Natural killer cell (primary cell): ENCODE data around the gene CENPC. TPM values are rescaled to one million over a fixed set of nuclear protein-coding genes. Genes with fewer than 3 reads are reported as not detected.
A peak's percentile ranks its signal among the peaks of the same experiment; 100 is the strongest.

Experiments
- ATAC-seq, 3 donors: fragments of 150-1000 bp in 2 of 3; fragments of 200-7000 bp in 1 of 3; cut with Tn5 transposase; 1 replicate in 1 of 3; 2 replicates in 2 of 3; pipeline ENCODE4 v1.10.0; 2021; ENCODE audit warnings: mild to moderate bottlenecking in 2 of 3, moderate library complexity in 2 of 3
- DNase-seq, 2 donors: peaks; one replicate each; pipeline versions ENCODE4 v3.0.0 to v3.0.0-alpha.2; 2013 to 2021; ENCODE audit warnings: mixed read lengths in 1 of 2
- H3K27ac ChIP-seq: one replicate; pipeline ENCODE4 v1.5.1; 2013; ENCODE audit warnings: mild to moderate bottlenecking, low read length
- H3K27me3 ChIP-seq: one replicate; pipeline ENCODE4 v1.6.1; 2013; ENCODE audit warnings: low read length; ENCODE audit not compliant: control insufficient read depth, insufficient read depth
- H3K36me3 ChIP-seq: one replicate; pipeline ENCODE4 v1.6.1; 2013; ENCODE audit warnings: low read length; ENCODE audit not compliant: control insufficient read depth, insufficient read depth
- H3K4me1 ChIP-seq: one replicate; pipeline ENCODE4 v1.6.1; 2013; ENCODE audit warnings: low read length; ENCODE audit not compliant: control insufficient read depth, insufficient read depth
- H3K4me3 ChIP-seq: one replicate; pipeline ENCODE4 v1.5.1; 2013; ENCODE audit warnings: low read length
- H3K9me3 ChIP-seq: one replicate; pipeline ENCODE4 v1.6.1; 2013; ENCODE audit warnings: low read length; ENCODE audit not compliant: control insufficient read depth, insufficient read depth
- H3K27ac Mint-ChIP-seq, 2 donors: one replicate each; pipeline ENCODE4 v1.8.0; 2022; ENCODE audit warnings: mild to moderate bottlenecking in 2 of 2, mixed read lengths in 2 of 2, moderate library complexity in 1 of 2
- H3K27me3 Mint-ChIP-seq, 2 donors: one replicate each; pipeline ENCODE4 v1.8.0; 2022; ENCODE audit warnings: low read depth in 2 of 2, mixed read lengths in 2 of 2
- H3K36me3 Mint-ChIP-seq: one replicate; pipeline ENCODE4 v1.8.0; 2022; ENCODE audit warnings: mixed read lengths
- H3K4me1 Mint-ChIP-seq, 2 donors: one replicate each; pipeline ENCODE4 v1.8.0; 2022; ENCODE audit warnings: mixed read lengths in 2 of 2
- H3K4me3 Mint-ChIP-seq: one replicate; pipeline ENCODE4 v1.8.0; 2022; ENCODE audit warnings: mild to moderate bottlenecking, moderate library complexity, mixed read lengths
- H3K9me3 Mint-ChIP-seq, 2 donors: one replicate each; pipeline ENCODE4 v1.8.0; 2022; ENCODE audit warnings: mixed read lengths in 2 of 2
- WGBS: methylation state at CpG from one replicate; pipeline ENCODE4 v1.1.7; 2013; ENCODE audit warnings: missing lambda C conversion rate; ENCODE audit not compliant: insufficient coverage; 5-methylcytosine and 5-hydroxymethylcytosine counted together
- intact Hi-C: fragments of 100-400 bp; cut with micrococcal nuclease; formaldehyde crosslinking; loops from one replicate; pipeline ENCODE4 v1.14.2; 2022
- total RNA-seq, 4 donors: library from RNA; stranded (reverse); fragments of 120-200 nt in 1 of 4; gene quantifications; one replicate each; pipeline versions ENCODE4 v1.2.3 to v1.2.4, GENCODE V29; 2013 to 2022
- TF ChIP-seq, protein P1 (sequence below): fragments of 200-600 bp; IDR thresholded peaks from one replicate; pipeline ENCODE4 v1.8.0; 2022; ENCODE audit warnings: antibody characterized with exemption

Gene CENPC
- total RNA-seq, 3 donors from 2014 or later (not counting 1 experiment from before 2014, with no cell fraction given): 78.6 to 93.6 (median 91.1) TPM

DNA sequence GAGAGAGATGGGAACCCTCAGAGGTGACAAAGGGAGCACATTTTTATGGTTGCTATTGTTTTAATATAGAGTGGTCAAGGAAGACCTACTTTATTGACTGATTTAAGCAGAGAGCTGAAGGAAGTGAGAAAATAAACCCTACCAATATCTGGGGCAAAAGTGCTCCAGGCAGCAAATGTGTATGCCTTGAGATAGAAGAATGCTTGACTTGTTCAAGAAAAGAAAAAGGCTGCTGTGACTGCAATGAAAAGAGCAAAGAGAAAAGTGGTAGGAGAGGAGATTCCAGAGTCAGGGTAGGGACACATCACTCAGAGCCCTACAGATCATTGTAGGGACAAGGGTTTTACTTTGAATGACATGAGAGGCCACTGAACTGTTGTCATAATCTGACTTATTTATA, 39.2 kb upstream of the CENPC start:
- TF ChIP-seq, protein P1, sequence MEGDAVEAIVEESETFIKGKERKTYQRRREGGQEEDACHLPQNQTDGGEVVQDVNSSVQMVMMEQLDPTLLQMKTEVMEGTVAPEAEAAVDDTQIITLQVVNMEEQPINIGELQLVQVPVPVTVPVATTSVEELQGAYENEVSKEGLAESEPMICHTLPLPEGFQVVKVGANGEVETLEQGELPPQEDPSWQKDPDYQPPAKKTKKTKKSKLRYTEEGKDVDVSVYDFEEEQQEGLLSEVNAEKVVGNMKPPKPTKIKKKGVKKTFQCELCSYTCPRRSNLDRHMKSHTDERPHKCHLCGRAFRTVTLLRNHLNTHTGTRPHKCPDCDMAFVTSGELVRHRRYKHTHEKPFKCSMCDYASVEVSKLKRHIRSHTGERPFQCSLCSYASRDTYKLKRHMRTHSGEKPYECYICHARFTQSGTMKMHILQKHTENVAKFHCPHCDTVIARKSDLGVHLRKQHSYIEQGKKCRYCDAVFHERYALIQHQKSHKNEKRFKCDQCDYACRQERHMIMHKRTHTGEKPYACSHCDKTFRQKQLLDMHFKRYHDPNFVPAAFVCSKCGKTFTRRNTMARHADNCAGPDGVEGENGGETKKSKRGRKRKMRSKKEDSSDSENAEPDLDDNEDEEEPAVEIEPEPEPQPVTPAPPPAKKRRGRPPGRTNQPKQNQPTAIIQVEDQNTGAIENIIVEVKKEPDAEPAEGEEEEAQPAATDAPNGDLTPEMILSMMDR: no peak
- no peaks in the 10 kb centered on the region for H3K9me3 Mint-ChIP-seq
- Histone ChIP-seq H3K4me1 (peaks cover 4% of the 10 kb centered on the region), H3K27ac (no peak overlapping the region), H3K27me3 (no peaks in the 10 kb centered on the region), H3K9me3 (no peaks in the 10 kb centered on the region), H3K36me3 (peaks cover 24% of the 10 kb centered on the region), H3K4me3 (no peak overlapping the region)
- H3K4me3 Mint-ChIP-seq: no peak overlapping the region
- H3K36me3 Mint-ChIP-seq: no peaks in the 10 kb centered on the region
- intact Hi-C loops: no loop called here
- no peaks in the 10 kb centered on the region for H3K27me3 Mint-ChIP-seq
- ATAC-seq (no peak), DNase-seq (no peak)
- H3K27ac Mint-ChIP-seq: no peak overlapping the region
- H3K4me1 Mint-ChIP-seq: peaks cover 17% of the 10 kb centered on the region in 2 donors

DNA sequence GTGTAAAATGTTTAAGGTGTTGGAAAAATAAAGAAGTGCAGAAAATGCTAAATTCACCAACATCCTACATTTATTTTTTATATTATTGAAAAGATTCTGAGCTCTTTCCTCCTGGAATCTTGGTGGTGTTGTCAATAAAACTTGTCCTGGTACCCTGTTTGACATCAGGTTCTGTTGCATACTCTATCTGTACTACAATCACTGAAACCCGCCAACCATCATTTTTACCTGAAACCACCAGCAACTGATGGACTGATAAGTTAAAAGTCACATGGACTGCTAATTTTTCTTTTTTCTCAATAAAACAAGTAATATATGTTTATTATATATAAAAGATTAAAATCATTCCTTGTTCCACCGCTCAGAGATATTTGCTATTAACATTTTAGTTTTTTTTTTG, 36.6 kb upstream of the CENPC start:
- H3K27ac Mint-ChIP-seq: peak overlapping the region; percentile 4 to 72
- intact Hi-C loops: no loop called here
- TF ChIP-seq, protein P1: no peak
- Histone ChIP-seq H3K36me3 (peaks cover 21% of the 10 kb centered on the region), H3K9me3 (no peaks in the 10 kb centered on the region), H3K27ac (peak overlapping the region; percentile 45), H3K27me3 (no peaks in the 10 kb centered on the region), H3K4me3 (no peak overlapping the region), H3K4me1 (peaks cover 4% of the 10 kb centered on the region)
- H3K9me3 Mint-ChIP-seq: no peaks in the 10 kb centered on the region
- H3K4me3 Mint-ChIP-seq: peak overlapping the region; percentile 10
- peaks cover 17% of the 10 kb centered on the region in 2 donors for H3K4me1 Mint-ChIP-seq
- ATAC-seq (no peak), DNase-seq (peak in 1 of 2 donors; percentile 32)
- H3K27me3 Mint-ChIP-seq: no peaks in the 10 kb centered on the region
- no CpG with 5 or more reads among the region's 2 CpGs for WGBS
- H3K36me3 Mint-ChIP-seq: no peaks in the 10 kb centered on the region

DNA sequence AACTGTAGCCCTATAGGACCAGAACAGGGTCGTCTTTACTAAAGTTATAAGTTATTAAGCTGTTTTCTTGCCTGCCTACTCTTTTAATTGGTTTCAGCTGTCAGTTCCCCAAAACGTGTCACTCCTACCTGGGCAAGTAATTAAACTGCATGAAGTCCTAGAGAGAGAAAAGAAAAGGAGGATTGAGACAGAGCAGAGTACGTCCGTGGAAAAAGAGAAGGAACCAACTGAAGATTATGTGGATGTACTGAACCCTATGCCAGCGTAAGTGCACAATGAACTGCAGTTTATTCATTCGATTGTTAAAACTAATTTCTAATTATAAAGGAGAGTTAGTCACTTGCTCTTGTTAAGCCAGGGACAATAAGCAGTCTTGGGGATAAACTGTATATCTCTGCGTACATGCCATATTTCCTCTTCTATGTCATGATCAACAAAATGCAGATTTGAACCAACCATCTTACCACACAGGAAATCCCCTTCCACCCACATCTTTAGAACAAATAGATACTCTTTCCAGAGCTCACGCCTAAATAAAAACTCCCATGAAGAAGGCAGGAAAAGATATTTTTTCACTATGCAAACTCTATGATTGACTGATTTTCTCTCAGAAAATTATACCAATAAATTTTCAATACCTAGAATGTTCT, 36.0 kb upstream of the CENPC start:
- no peak overlapping the region for H3K4me3 ChIP-seq

More for the DNA sequence above, 36.0 kb upstream of the CENPC start:
- Mint-ChIP-seq H3K4me3 (peak overlapping the region; percentile 10), H3K36me3 (no peaks in the 10 kb centered on the region), H3K4me1 (peaks cover 20% of the 10 kb centered on the region in 2 donors), H3K27ac (peak overlapping the region; percentile 4 to 72), H3K27me3 (no peaks in the 10 kb centered on the region), H3K9me3 (no peaks in the 10 kb centered on the region)
- Histone ChIP-seq H3K36me3 (peaks cover 18% of the 10 kb centered on the region), H3K4me1 (peaks cover 7% of the 10 kb centered on the region), H3K27me3 (no peaks in the 10 kb centered on the region), H3K27ac (peak overlapping the region; percentile 45), H3K9me3 (no peaks in the 10 kb centered on the region)
- WGBS: 27% methylated on average over 8 of the region's 8 CpGs
- intact Hi-C loops: no loop called here
- DNase-seq: peak in 1 of 2 donors; percentile 79
- peak; percentile 48 to 68 (median 63) for ATAC-seq
- TF ChIP-seq, protein P1: no peak
